SU-DHL-6 (cell line): Measurements from ENCODE around the gene TBC1D32.

Source experiments
- H2AFZ ChIP-seq: fragments of 200-600 bp; sonication (generic); 2 replicates; pipeline ENCODE4 v1.6.1; 2014; ENCODE audit warnings: low read depth, mild to moderate bottlenecking, moderate library complexity, mixed read lengths, antibody characterized with exemption, low read length; ENCODE audit not compliant: severe bottlenecking
- H3F3A ChIP-seq: fragments of 200-600 bp; shearing (Covaris generic); 2 replicates; pipeline ENCODE4 v1.6.0; 2016; ENCODE audit warnings: antibody characterized with exemption, mild to moderate bottlenecking; ENCODE audit not compliant: insufficient read depth
- H3K27ac ChIP-seq: fragments of 200-600 bp; sonication (generic); 2 replicates; pipeline ENCODE4 v1.5.1; 2016; ENCODE audit warnings: low read depth, mild to moderate bottlenecking, low read length, moderate library complexity, mixed read lengths
- H3K27me3 ChIP-seq: fragments of 200-600 bp; sonication (generic), shearing (Covaris generic); 2 replicates; pipeline ENCODE4 v1.6.0; 2014; ENCODE audit warnings: mild to moderate bottlenecking, low read length
- H3K36me3 ChIP-seq: fragments of 200-600 bp; sonication (generic); 2 replicates; pipeline ENCODE4 v1.6.1; 2014; ENCODE audit warnings: mild to moderate bottlenecking, low read length, mixed read lengths
- H3K4me2 ChIP-seq: fragments of 300-600, 200-600 bp; shearing (Covaris generic), sonication (generic); 2 replicates; pipeline ENCODE4 v1.6.0; 2014; ENCODE audit warnings: low read length, low read depth, mild to moderate bottlenecking; ENCODE audit not compliant: poor library complexity, severe bottlenecking
- H3K4me3 ChIP-seq: fragments of 200-600 bp; sonication (generic); 2 replicates; pipeline ENCODE4 v1.5.1; 2014; ENCODE audit warnings: antibody characterized with exemption, low read length, mild to moderate bottlenecking, mixed read lengths; ENCODE audit not compliant: insufficient read depth, poor library complexity, severe bottlenecking
- H3K79me2 ChIP-seq: fragments of 200-600 bp; sonication (generic); 2 replicates; pipeline ENCODE4 v1.6.1; 2014; ENCODE audit warnings: mild to moderate bottlenecking, low read length, moderate library complexity; ENCODE audit not compliant: insufficient read depth
- H3K9ac ChIP-seq: fragments of 200-600 bp; sonication (generic); 2 replicates; pipeline ENCODE4 v1.7.0; 2014; ENCODE audit warnings: mild to moderate bottlenecking, low read length
- H3K9me2 ChIP-seq: fragments of 200-600 bp; sonication (generic); replicated peaks from 2 replicates; pipeline ENCODE4 v1.6.1; 2014; ENCODE audit warnings: low read length; ENCODE audit not compliant: insufficient read depth
- H3K9me3 ChIP-seq: fragments of 200-600 bp; sonication (generic); 2 replicates; pipeline ENCODE4 v1.6.1; 2014; ENCODE audit warnings: low read length, mixed read lengths; ENCODE audit not compliant: insufficient read depth
- H4K20me1 ChIP-seq: fragments of 200-600 bp; sonication (generic); 2 replicates; pipeline ENCODE4 v1.6.1; 2014; ENCODE audit warnings: low read depth, mild to moderate bottlenecking, antibody characterized with exemption, low read length, moderate library complexity, mixed read lengths
- CTCF ChIP-seq: fragments of 200-600 bp; sonication (generic); IDR thresholded peaks from one replicate; pipeline ENCODE4 v1.5.1; 2017; ENCODE audit warnings: antibody characterized with exemption, mild to moderate bottlenecking, low read length, moderate library complexity; ENCODE audit not compliant: insufficient read depth, poor library complexity, severe bottlenecking
- EZH2phosphoT487 ChIP-seq: fragments of 200-600 bp; sonication (generic), shearing (Covaris generic); conservative IDR thresholded peaks from 2 replicates; pipeline ENCODE4 v1.6.1; 2018; ENCODE audit warnings: mild to moderate bottlenecking, antibody characterized with exemption, low read length, moderate library complexity, mixed read lengths

TBC1D32 gene

GRCh38 chr6:121351916-121352315, 17.6 kb upstream of the TBC1D32 start:
- no peaks in the 10 kb centered on the region for H3K36me3 ChIP-seq
- no peak overlapping the region for H3K4me3 ChIP-seq
- H3F3A ChIP-seq = no peaks in the 10 kb centered on the region
- H3K27me3 ChIP-seq = no peaks in the 10 kb centered on the region
- H3K27ac ChIP-seq = no peak overlapping the region
- no peak for TF ChIP-seq CTCF
- no peak for TF ChIP-seq EZH2phosphoT487
- no peak overlapping the region for H3K4me2 ChIP-seq
- no peaks in the 10 kb centered on the region for H3K79me2 ChIP-seq
- no peaks in the 10 kb centered on the region for H3K9me3 ChIP-seq
- no peaks in the 10 kb centered on the region for H3K9me2 ChIP-seq
- H3K9ac ChIP-seq = no peak overlapping the region
- no peaks in the 10 kb centered on the region for H4K20me1 ChIP-seq
- H2AFZ ChIP-seq = no peak overlapping the region

- Histone ChIP-seq H3K27me3 (no peaks in the 10 kb centered on the region), H2AFZ (no peak overlapping the region), H4K20me1 (peaks cover 2% of the 10 kb centered on the region; the same call in 1 of the 2 replicates), H3K9ac (no peak overlapping the region), H3K9me3 (no peaks in the 10 kb centered on the region), H3K27ac (no peak overlapping the region), H3K4me2 (no peak overlapping the region), H3K36me3 (no peaks in the 10 kb centered on the region), H3F3A (no peaks in the 10 kb centered on the region), H3K79me2 (no peaks in the 10 kb centered on the region), H3K4me3 (no peak overlapping the region), H3K9me2 (no peaks in the 10 kb centered on the region)
- TF ChIP-seq EZH2phosphoT487 (no peak), CTCF (no peak)
Observed at GRCh38 chr6:121349596-121349995, 15.3 kb upstream of the TBC1D32 start.

GRCh38 chr6:121347484-121347883, 13.2 kb upstream of the TBC1D32 start:
- no peak overlapping the region for H3K4me3 ChIP-seq
- H3K79me2 ChIP-seq = no peaks in the 10 kb centered on the region
- H3K36me3 ChIP-seq = no peaks in the 10 kb centered on the region
- no peak overlapping the region for H3K9ac ChIP-seq
- H3K27me3 ChIP-seq = no peaks in the 10 kb centered on the region
- H3K4me2 ChIP-seq = no peak overlapping the region
- no peaks in the 10 kb centered on the region for H3K9me2 ChIP-seq
- H2AFZ ChIP-seq = no peak overlapping the region
- no peak for TF ChIP-seq CTCF
- peaks cover 2% of the 10 kb centered on the region; the same call in 1 of the 2 replicates for H4K20me1 ChIP-seq
- no peaks in the 10 kb centered on the region for H3K9me3 ChIP-seq
- H3K27ac ChIP-seq = no peak overlapping the region
- H3F3A ChIP-seq = no peaks in the 10 kb centered on the region

- Histone ChIP-seq H4K20me1 (peaks cover 2% of the 10 kb centered on the region; the same call in 1 of the 2 replicates), H3K9ac (no peak overlapping the region), H3K36me3 (no peaks in the 10 kb centered on the region), H3K4me3 (no peak overlapping the region), H3K9me2 (no peaks in the 10 kb centered on the region), H3K9me3 (no peaks in the 10 kb centered on the region), H3F3A (no peaks in the 10 kb centered on the region), H2AFZ (no peak overlapping the region), H3K27ac (no peak overlapping the region), H3K79me2 (no peaks in the 10 kb centered on the region), H3K4me2 (no peak overlapping the region), H3K27me3 (no peaks in the 10 kb centered on the region)
- TF ChIP-seq CTCF = no peak
- no peak for TF ChIP-seq EZH2phosphoT487
Observed at GRCh38 chr6:121344539-121344938, 10.3 kb upstream of the TBC1D32 start.
